SIG-M5 (cell line): ENCODE results near the gene CPNE2.
"Not testable (repeated sequence)": the region's sequence is repeated elsewhere in the genome, so short reads cannot be mapped to it uniquely, and the experiment has no call there.

Experiments used
- DNase-seq: peaks from one replicate; lab custom pipeline; 2025; lab: John Stamatoyannopoulos, UW

Gene CPNE2

GRCh38 chr16:57169327-57169726 is 76.9 kb downstream of the CPNE2 start:
- DNase-seq, result no peak

GRCh38 chr16:57172721-57173290 is 80.4 kb downstream of the CPNE2 start:
- no peak for DNase-seq

- no peak for DNase-seq
These were observed 83.5 kb downstream of the CPNE2 start for GRCh38 chr16:57175896-57176295.

- no peak for DNase-seq
These were observed 85.8 kb downstream of the CPNE2 start for GRCh38 chr16:57178196-57178595.

GRCh38 chr16:57178793-57179212 is 86.4 kb downstream of the CPNE2 start:
- DNase-seq, result no peak

- DNase-seq, result no peak
These were observed 86.9 kb downstream of the CPNE2 start for GRCh38 chr16:57179215-57179828.

- no peak for DNase-seq
These were observed 91.7 kb downstream of the CPNE2 start for GRCh38 chr16:57184113-57184512.

GRCh38 chr16:57184887-57185445 is 92.6 kb downstream of the CPNE2 start:
- no peak for DNase-seq

- DNase-seq, result no peak
These were observed 93.1 kb downstream of the CPNE2 start for GRCh38 chr16:57185446-57185944.

- DNase-seq, result peak; percentile 89
These were observed 93.8 kb downstream of the CPNE2 start, which contains the start of the genes PSME3IP1 and RSPRY1 for GRCh38 chr16:57185945-57186871. Gene PSME3IP1 (minus strand): TSS chr16:57186039. CDS start chr16:57173854, 12,185 bp downstream. Gene RSPRY1 (plus strand): TSS chr16:57186329. CDS start chr16:57204659, 18,330 bp downstream.

- DNase-seq, result no peak
These were observed 94.8 kb downstream of the CPNE2 start for GRCh38 chr16:57186872-57187854.

GRCh38 chr16:57187902-57188710 is 95.7 kb downstream of the CPNE2 start:
- not testable (repeated sequence) for DNase-seq

GRCh38 chr16:57188711-57189002 is 96.3 kb downstream of the CPNE2 start:
- no peak for DNase-seq

- DNase-seq, result not testable (repeated sequence)
These were observed 97.1 kb downstream of the CPNE2 start for GRCh38 chr16:57189527-57189926.

- no peak for DNase-seq
These were observed 97.8 kb downstream of the CPNE2 start for GRCh38 chr16:57190136-57190535.

GRCh38 chr16:57191056-57191571 is 98.7 kb downstream of the CPNE2 start:
- no peak for DNase-seq

GRCh38 chr16:57192146-57192545 is 99.8 kb downstream of the CPNE2 start:
- no peak for DNase-seq

GRCh38 chr16:57192720-57193486 is 100.5 kb downstream of the CPNE2 start:
- no peak for DNase-seq

GRCh38 chr16:57194512-57194911 is 102.1 kb downstream of the CPNE2 start:
- DNase-seq, result no peak
